ENCODE results near the gene PRRX2.

The PRRX2 gene

GRCh38 chr9:129677456-129677855 is 12.0 kb downstream of the PRRX2 start:
- DNase-seq (ENCODE audit: low read depth, low spot score), result peak; percentile 62

GRCh38 chr9:129678844-129679243 is 13.4 kb downstream of the PRRX2 start:
- no peak for DNase-seq (ENCODE audit: low read depth, low spot score)

GRCh38 chr9:129679537-129679936 is 14.1 kb downstream of the PRRX2 start:
- no peak for DNase-seq (ENCODE audit: low read depth, low spot score)

GRCh38 chr9:129681924-129682323 is 16.5 kb downstream of the PRRX2 start:
- DNase-seq (ENCODE audit: low read depth, low spot score), result no peak

- DNase-seq (ENCODE audit: low read depth, low spot score), result peak; percentile 78
These were observed 16.9 kb downstream of the PRRX2 start for GRCh38 chr9:129682381-129682780.

- DNase-seq (ENCODE audit: low read depth, low spot score), result peak; percentile 63
These were observed 19.9 kb downstream of the PRRX2 start for GRCh38 chr9:129685220-129685932.

- DNase-seq (ENCODE audit: low read depth, low spot score), result no peak
These were observed 20.4 kb downstream of the PRRX2 start for GRCh38 chr9:129685933-129686259.

- no peak for DNase-seq (ENCODE audit: low read depth, low spot score)
These were observed 21.3 kb downstream of the PRRX2 start for GRCh38 chr9:129686736-129687135.

- DNase-seq (ENCODE audit: low read depth, low spot score), result no peak
These were observed 21.9 kb downstream of the PRRX2 start for GRCh38 chr9:129687391-129687790.

- DNase-seq (ENCODE audit: low read depth, low spot score), result no peak
These were observed 23.0 kb downstream of the PRRX2 start for GRCh38 chr9:129688285-129689043.

- no peak for DNase-seq (ENCODE audit: low read depth, low spot score)
These were observed 27.1 kb downstream of the PRRX2 start for GRCh38 chr9:129692534-129692933.

GRCh38 chr9:129693741-129694140 is 28.3 kb downstream of the PRRX2 start:
- no peak for DNase-seq (ENCODE audit: low read depth, low spot score)

GRCh38 chr9:129694243-129694646 is 28.8 kb downstream of the PRRX2 start:
- no peak for DNase-seq (ENCODE audit: low read depth, low spot score)

GRCh38 chr9:129695870-129696269 is 30.4 kb downstream of the PRRX2 start:
- no peak for DNase-seq (ENCODE audit: low read depth, low spot score)

- DNase-seq (ENCODE audit: low read depth, low spot score), result no peak
These were observed 31.7 kb downstream of the PRRX2 start for GRCh38 chr9:129696944-129697655.

- DNase-seq (ENCODE audit: low read depth, low spot score), result no peak
These were observed 32.3 kb downstream of the PRRX2 start for GRCh38 chr9:129697656-129698253.

- no peak for DNase-seq (ENCODE audit: low read depth, low spot score)
These were observed 32.9 kb downstream of the PRRX2 start for GRCh38 chr9:129698254-129698757.

- no peak for DNase-seq (ENCODE audit: low read depth, low spot score)
These were observed 35.6 kb downstream of the PRRX2 start for GRCh38 chr9:129701054-129701453.

GRCh38 chr9:129701549-129701948 is 36.1 kb downstream of the PRRX2 start:
- no peak for DNase-seq (ENCODE audit: low read depth, low spot score)

GRCh38 chr9:129702589-129703520 is 37.4 kb downstream of the PRRX2 start:
- no peak for DNase-seq (ENCODE audit: low read depth, low spot score)

Data from ELF-1 (cell line).